ENCODE data around the gene COX7A2.

COX7A2 gene
- total RNA-seq, result 28.7 to 75.5 (median 48.0) reads per million in 3 experiments

- peak; percentile 86 for DNase-seq
Observed at GRCh38 chr6:75243333-75244062, at the start of gene COX7A2. COX7A2 (minus strand) TSS chr6:75243801; CDS start chr6:75243734, 67 bp downstream.

GRCh38 chr6:75292555-75292954 is 49.0 kb upstream of the COX7A2 start:
- no peak for DNase-seq

- no peak for DNase-seq
Observed at GRCh38 chr6:75291744-75292143, 48.1 kb upstream of the COX7A2 start.

- DNase-seq, result no peak
Observed at GRCh38 chr6:75291331-75291730, 47.7 kb upstream of the COX7A2 start.

- DNase-seq, result no peak
Observed at GRCh38 chr6:75290136-75290945, 46.7 kb upstream of the COX7A2 start.

- no peak for DNase-seq
Observed at GRCh38 chr6:75288023-75288422, 44.4 kb upstream of the COX7A2 start.

GRCh38 chr6:75287424-75287823 is 43.8 kb upstream of the COX7A2 start:
- no peak for DNase-seq

- no peak for DNase-seq
Observed at GRCh38 chr6:75286955-75287354, 43.4 kb upstream of the COX7A2 start.

- DNase-seq, result no peak
Observed at GRCh38 chr6:75285283-75285639, 41.7 kb upstream of the COX7A2 start.

- DNase-seq, result peak; percentile 98
Observed at GRCh38 chr6:75284632-75285282, 41.2 kb upstream of the COX7A2 start, which contains the start of gene TMEM30A. TMEM30A (minus strand) TSS chr6:75284792; CDS start chr6:75284638, 154 bp downstream.

- DNase-seq, result peak; percentile 3
Observed at GRCh38 chr6:75283907-75284631, 40.5 kb upstream of the COX7A2 start.

- DNase-seq, result no peak
Observed at GRCh38 chr6:75282706-75283105, 39.1 kb upstream of the COX7A2 start.

GRCh38 chr6:75281653-75282052 is 38.1 kb upstream of the COX7A2 start:
- DNase-seq, result no peak

GRCh38 chr6:75280131-75280855 is 36.7 kb upstream of the COX7A2 start:
- DNase-seq, result no peak

GRCh38 chr6:75279418-75279817 is 35.8 kb upstream of the COX7A2 start:
- DNase-seq, result no peak

- DNase-seq, result no peak
Observed at GRCh38 chr6:75278474-75279077, 35.0 kb upstream of the COX7A2 start.

- DNase-seq, result no peak
Observed at GRCh38 chr6:75275067-75275466, 31.5 kb upstream of the COX7A2 start.

GRCh38 chr6:75273009-75273408 is 29.4 kb upstream of the COX7A2 start:
- no peak for DNase-seq

- no peak for DNase-seq
Observed at GRCh38 chr6:75272145-75272840, 28.7 kb upstream of the COX7A2 start.

- no peak for DNase-seq
Observed at GRCh38 chr6:75268988-75269354, 25.4 kb upstream of the COX7A2 start.
